Panc1 (cell line): ENCODE data around the gene DOK7. TPM values are rescaled to one million over a fixed set of nuclear protein-coding genes. Genes with fewer than 3 reads are reported as not detected.

Source experiments
- ATAC-seq: fragments of 200-7000 bp; cut with Tn5 transposase; 2 replicates; pipeline ENCODE4 v1.9.1; 2020; ENCODE audit warnings: mild to moderate bottlenecking, moderate library complexity
- BruUV-seq: library from RNA; stranded (reverse); fragments of 400-500 nt; replicated peaks from 2 replicates; lab custom pipeline; 2021; lab: Mats Ljungman, UMichigan
- CTCF ChIA-PET: fragments of 300-600 bp; sonication (Branson Sonifier 250); formaldehyde crosslinking; loops from one replicate; lab custom pipeline; 2022; ENCODE audit warnings: antibody characterized with exemption; lab: Charles Lee
- POLR2A ChIA-PET: fragments of 300-600 bp; sonication (Branson Sonifier 250); formaldehyde crosslinking; loops from one replicate; lab custom pipeline; 2022; ENCODE audit warnings: antibody characterized with exemption; lab: Charles Lee
- DNase-seq: peaks from one replicate; pipeline ENCODE4 v3.0.0-alpha.2; 2010; ENCODE audit warnings: low read depth, low spot score
- H3K27ac ChIP-seq: 2 replicates; pipeline ENCODE4 v1.5.1; 2011; ENCODE audit warnings: mild to moderate bottlenecking, low read length, inconsistent platforms
- H3K27me3 ChIP-seq: fragments of 200-500 bp; sonication (Bioruptor generic); 2 replicates; pipeline ENCODE4 v1.6.0; 2014; ENCODE audit warnings: low read length, inconsistent platforms; ENCODE audit not compliant: control insufficient read depth, insufficient read depth
- H3K36me3 ChIP-seq: fragments of 200-500 bp; sonication (Bioruptor generic); 2 replicates; pipeline ENCODE4 v1.5.1; 2014; ENCODE audit warnings: inconsistent platforms, mild to moderate bottlenecking, low read length, moderate library complexity; ENCODE audit not compliant: control insufficient read depth, insufficient read depth
- H3K4me1 ChIP-seq: 2 replicates; pipeline ENCODE4 v1.5.1; 2011; ENCODE audit warnings: inconsistent platforms, mild to moderate bottlenecking, low read length, moderate library complexity; ENCODE audit not compliant: control insufficient read depth, insufficient read depth
- H3K4me3 ChIP-seq, 2 experiments: 2 replicates each; pipeline ENCODE4 v1.5.1; 2011 to 2012; ENCODE audit warnings: low read depth in 2 of 2, low read length in 2 of 2, mild to moderate bottlenecking in 2 of 2, inconsistent platforms in 1 of 2, moderate library complexity in 1 of 2
- H3K9me3 ChIP-seq: fragments of 200-500 bp; sonication (Bioruptor generic); 2 replicates; pipeline ENCODE4 v1.5.1; 2014; ENCODE audit warnings: low read depth, mild to moderate bottlenecking, inconsistent platforms, low read length, moderate library complexity; ENCODE audit not compliant: control insufficient read depth, insufficient read depth
- CTCF ChIP-seq: fragments of 450-650 bp; IDR thresholded peaks from 2 replicates; pipeline ENCODE4 v1.5.1; 2017; ENCODE audit warnings: mild to moderate bottlenecking
- POLR2AphosphoS5 ChIP-seq: IDR thresholded peaks from 2 replicates; pipeline ENCODE4 v1.6.1; 2012; ENCODE audit warnings: mild to moderate bottlenecking, low read depth, low read length, moderate library complexity
- REST ChIP-seq, 2 experiments: IDR thresholded peaks; 2 replicates each; pipeline ENCODE4 v1.6.1; 2011 to 2012; ENCODE audit warnings: low read depth in 2 of 2, control low read depth in 1 of 2, low read length in 1 of 2, mild to moderate bottlenecking in 1 of 2, moderate library complexity in 1 of 2; ENCODE audit not compliant: insufficient read depth in 1 of 2
- SIN3A ChIP-seq: IDR thresholded peaks from 2 replicates; pipeline ENCODE4 v1.6.1; 2012; ENCODE audit warnings: low read depth, mild to moderate bottlenecking, low read length, moderate library complexity, borderline replicate concordance; ENCODE audit not compliant: insufficient read depth
- TCF7L2 ChIP-seq: IDR thresholded peaks from 2 replicates; pipeline ENCODE4 v1.6.1; 2011; ENCODE audit warnings: mild to moderate bottlenecking, low read depth, low read length, inconsistent platforms
- in situ Hi-C: cut with HindIII; loops from 2 replicates; pipeline ENCODE4 v1.10.0; 2016; ENCODE audit warnings: low sequenced_read_pairs, low pct_unique_long_range_greater_than_20kb
- intact Hi-C: fragments of 100-400 bp; cut with micrococcal nuclease; formaldehyde crosslinking; loops from one replicate; pipeline ENCODE4 v1.10.0; 2022; ENCODE audit not compliant: unreplicated experiment
- total RNA-seq: library from RNA; stranded (reverse); gene quantifications from one replicate; pipeline ENCODE4 v1.2.1, GENCODE V29; 2021; ENCODE audit not compliant: unreplicated experiment

The DOK7 gene
- total RNA-seq, 1 experiment from 2014 or later: 2.4 TPM

- ATAC-seq: no peak
- intact Hi-C loops: no loop called here
- ChIA-PET POLR2A (no interaction called here), CTCF (no interaction called here)
- no peak for DNase-seq
- Histone ChIP-seq H3K4me3 (no peak overlapping the region), H3K36me3 (no peaks in the 10 kb centered on the region), H3K9me3 (no peaks in the 10 kb centered on the region), H3K4me1 (no peaks in the 10 kb centered on the region), H3K27me3 (no peaks in the 10 kb centered on the region), H3K27ac (no peak overlapping the region)
- BruUV-seq: no TSS peak
- in situ Hi-C loops: no loop called here
- TF ChIP-seq POLR2AphosphoS5: no peak
- no peak for TF ChIP-seq TCF7L2
- no peak for TF ChIP-seq SIN3A
- no peak for TF ChIP-seq REST (IDR thresholded peaks at IDR 0.05; ENCODE audit: insufficient read depth in 1 of 2, low read depth in 2 of 2, low read length in 1 of 2)
- no peak for TF ChIP-seq CTCF
Measured at GRCh38 chr4:3424522-3425095, 38.5 kb upstream of the DOK7 start.

- DNase-seq (no peak), ATAC-seq (no peak)
- Histone ChIP-seq H3K4me3 (no peak overlapping the region), H3K27me3 (no peaks in the 10 kb centered on the region), H3K4me1 (no peaks in the 10 kb centered on the region), H3K9me3 (no peaks in the 10 kb centered on the region), H3K27ac (no peak overlapping the region), H3K36me3 (no peaks in the 10 kb centered on the region)
- ChIA-PET CTCF (no interaction called here), POLR2A (no interaction called here)
- TF ChIP-seq SIN3A (no peak), TCF7L2 (no peak), REST (IDR thresholded peaks at IDR 0.05; ENCODE audit: insufficient read depth in 1 of 2, low read depth in 2 of 2, low read length in 1 of 2) (no peak), CTCF (no peak), POLR2AphosphoS5 (no peak)
- in situ Hi-C loops: no loop called here
- BruUV-seq: no TSS peak
- intact Hi-C loops: no loop called here
Measured at GRCh38 chr4:3426465-3427133, 36.5 kb upstream of the DOK7 start.
